Gastroesophageal sphincter (tissue), 3 donors: ENCODE data around the gene GRHL1.

Experiments
- EP300 ChIP-seq: sonication (generic); formaldehyde crosslinking; IDR thresholded peaks from one replicate; pipeline ENCODE4 v1.6.1; 2017; ENCODE audit warnings: antibody characterized with exemption, mild to moderate bottlenecking
- POLR2A ChIP-seq, 2 donors: fragments of 450-650 bp; IDR thresholded peaks; one replicate each; pipeline ENCODE4 v1.6.1; 2017; ENCODE audit warnings: antibody characterized with exemption in 2 of 2, mild to moderate bottlenecking in 2 of 2, moderate library complexity in 1 of 2
- POLR2AphosphoS5 ChIP-seq: sonication (generic); formaldehyde crosslinking; IDR thresholded peaks from one replicate; pipeline ENCODE4 v1.6.1; 2017; ENCODE audit warnings: antibody characterized with exemption
- TF ChIP-seq, protein P1 (sequence below), 4 experiments: fragments of 200-600 bp in 2 of 4; fragments of 450-650 bp in 2 of 4; sonication (generic) in 1 of 4; IDR thresholded peaks; one replicate each; pipeline ENCODE4 v1.5.1; 2017 to 2019; ENCODE audit warnings: antibody characterized with exemption in 4 of 4, mild to moderate bottlenecking in 2 of 4, moderate library complexity in 2 of 4

DNA sequence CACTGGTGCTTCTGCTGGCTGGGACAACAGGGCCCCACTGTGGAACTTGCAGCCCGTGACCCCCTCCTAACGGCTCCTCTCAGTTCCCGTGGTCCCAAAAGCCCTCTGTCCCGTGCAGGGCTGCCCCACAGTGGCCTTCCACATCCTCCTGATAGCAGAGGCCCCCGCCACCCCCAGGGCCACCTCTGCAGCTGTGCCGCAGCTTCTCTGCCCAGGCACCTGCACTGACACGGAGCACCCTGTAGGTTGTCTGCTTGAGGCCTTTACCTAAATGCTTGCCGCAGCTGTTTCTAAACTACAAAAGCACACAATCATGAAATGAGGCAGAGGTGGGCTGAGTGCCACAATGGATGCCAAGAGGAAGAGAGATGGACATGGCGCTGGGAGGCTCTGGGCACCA, 13.5 kb upstream of the GRHL1 start:
- TF ChIP-seq, protein P1, sequence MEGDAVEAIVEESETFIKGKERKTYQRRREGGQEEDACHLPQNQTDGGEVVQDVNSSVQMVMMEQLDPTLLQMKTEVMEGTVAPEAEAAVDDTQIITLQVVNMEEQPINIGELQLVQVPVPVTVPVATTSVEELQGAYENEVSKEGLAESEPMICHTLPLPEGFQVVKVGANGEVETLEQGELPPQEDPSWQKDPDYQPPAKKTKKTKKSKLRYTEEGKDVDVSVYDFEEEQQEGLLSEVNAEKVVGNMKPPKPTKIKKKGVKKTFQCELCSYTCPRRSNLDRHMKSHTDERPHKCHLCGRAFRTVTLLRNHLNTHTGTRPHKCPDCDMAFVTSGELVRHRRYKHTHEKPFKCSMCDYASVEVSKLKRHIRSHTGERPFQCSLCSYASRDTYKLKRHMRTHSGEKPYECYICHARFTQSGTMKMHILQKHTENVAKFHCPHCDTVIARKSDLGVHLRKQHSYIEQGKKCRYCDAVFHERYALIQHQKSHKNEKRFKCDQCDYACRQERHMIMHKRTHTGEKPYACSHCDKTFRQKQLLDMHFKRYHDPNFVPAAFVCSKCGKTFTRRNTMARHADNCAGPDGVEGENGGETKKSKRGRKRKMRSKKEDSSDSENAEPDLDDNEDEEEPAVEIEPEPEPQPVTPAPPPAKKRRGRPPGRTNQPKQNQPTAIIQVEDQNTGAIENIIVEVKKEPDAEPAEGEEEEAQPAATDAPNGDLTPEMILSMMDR (IDR thresholded peaks at IDR 0.05), result no peak
- no peak for TF ChIP-seq POLR2A (IDR thresholded peaks at IDR 0.05)
- TF ChIP-seq EP300, result no peak
- no peak for TF ChIP-seq POLR2AphosphoS5
